GM21576 (cell line): ENCODE measurements around the gene MEGF11.

ENCODE experiments used
- ATAC-seq: cut with Tn5 transposase; IDR thresholded peaks from one replicate; pipeline ENCODE4 v1.9.1; 2021; ENCODE audit warnings: mild to moderate bottlenecking, moderate library complexity; ENCODE audit not compliant: unreplicated experiment

The MEGF11 gene

GRCh38 chr15:66099950-66100671, 153.4 kb downstream of the MEGF11 start:
- no peak for ATAC-seq

DNA sequence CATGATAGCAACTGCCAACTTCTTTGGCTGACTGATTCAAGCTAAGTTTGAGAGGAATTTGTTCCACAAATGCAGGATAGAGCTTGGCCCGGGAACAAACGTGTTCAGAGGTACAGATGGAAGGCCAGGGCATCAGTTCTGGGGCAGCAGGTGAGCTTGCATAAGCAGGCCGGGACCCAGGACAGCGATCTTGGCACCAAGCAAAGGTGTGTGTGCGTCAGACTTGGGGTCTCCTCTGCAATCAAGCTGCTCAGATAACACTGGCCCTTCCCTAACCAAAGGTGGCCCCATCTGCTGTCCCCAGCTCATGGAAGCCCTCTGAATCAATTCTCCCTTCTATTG, 155.6 kb downstream of the MEGF11 start:
- ATAC-seq, result no peak

GRCh38 chr15:66097151-66098021, 156.2 kb downstream of the MEGF11 start:
- no peak for ATAC-seq

GRCh38 chr15:66096688-66097058, 156.9 kb downstream of the MEGF11 start:
- ATAC-seq, result no peak

DNA sequence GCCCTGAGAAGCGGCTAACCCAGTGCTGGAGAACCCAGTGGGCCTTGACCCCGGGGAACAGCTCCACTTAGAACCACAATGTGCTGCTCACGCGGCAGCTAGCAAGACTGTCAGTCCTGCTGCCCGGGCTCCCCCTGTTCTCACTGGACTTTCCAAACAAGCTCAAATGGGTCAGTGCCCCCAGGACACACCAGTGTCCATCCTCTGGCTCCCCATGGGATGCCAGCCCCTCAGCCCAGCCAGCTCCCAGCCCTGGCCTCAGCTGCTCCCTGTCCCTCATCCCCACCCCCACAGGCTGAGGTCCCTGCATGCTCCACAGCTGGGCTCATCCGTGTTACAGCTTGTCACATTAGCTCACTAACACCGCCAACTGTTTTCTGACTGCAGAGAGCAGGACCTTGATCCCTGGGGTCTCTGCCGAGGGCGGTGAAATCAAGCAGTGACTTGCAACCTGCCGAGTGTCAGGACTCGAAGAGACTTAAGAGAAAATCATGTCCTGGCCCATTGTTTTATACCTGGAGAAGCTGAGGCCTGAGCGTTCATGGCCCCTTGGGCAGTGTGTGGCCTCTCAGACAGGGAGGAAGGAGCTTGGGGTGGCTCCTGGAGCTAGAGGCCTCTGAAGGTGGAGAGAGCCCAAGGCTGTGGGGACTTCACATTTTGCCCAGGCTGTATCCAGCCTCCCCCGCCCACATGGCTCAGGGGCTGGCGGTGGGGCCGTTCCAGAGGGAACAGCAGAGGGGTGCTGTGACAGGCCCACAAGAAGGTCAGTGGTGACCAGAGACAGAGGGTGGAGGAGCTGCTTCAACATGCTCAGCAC, 157.5 kb downstream of the MEGF11 start:
- ATAC-seq, result no peak

- ATAC-seq, result no peak
These were observed 159.2 kb downstream of the MEGF11 start for GRCh38 chr15:66094331-66094730.

- ATAC-seq, result no peak
These were observed 161.2 kb downstream of the MEGF11 start for GRCh38 chr15:66092053-66093016.

DNA sequence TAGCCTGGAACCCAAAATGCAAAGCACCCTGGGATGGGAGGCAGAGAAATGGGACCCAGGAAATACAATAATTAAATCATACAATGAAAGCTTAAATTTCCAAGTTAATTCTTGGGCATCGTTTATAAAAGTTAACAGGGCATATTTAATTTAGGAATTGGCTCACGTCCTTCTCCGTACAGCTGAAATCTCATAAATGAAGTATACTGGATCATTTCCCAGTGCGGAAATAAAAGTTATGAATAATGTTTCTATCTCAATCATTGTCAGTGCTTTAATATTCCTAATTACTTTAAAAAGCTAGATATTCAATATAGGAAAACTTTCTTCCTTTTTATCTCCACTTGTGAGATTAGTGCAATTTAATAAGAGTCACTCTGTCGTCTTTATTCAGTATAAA, 164.0 kb downstream of the MEGF11 start:
- no peak for ATAC-seq

- no peak for ATAC-seq
These were observed 164.5 kb downstream of the MEGF11 start for GRCh38 chr15:66089049-66089448.

DNA sequence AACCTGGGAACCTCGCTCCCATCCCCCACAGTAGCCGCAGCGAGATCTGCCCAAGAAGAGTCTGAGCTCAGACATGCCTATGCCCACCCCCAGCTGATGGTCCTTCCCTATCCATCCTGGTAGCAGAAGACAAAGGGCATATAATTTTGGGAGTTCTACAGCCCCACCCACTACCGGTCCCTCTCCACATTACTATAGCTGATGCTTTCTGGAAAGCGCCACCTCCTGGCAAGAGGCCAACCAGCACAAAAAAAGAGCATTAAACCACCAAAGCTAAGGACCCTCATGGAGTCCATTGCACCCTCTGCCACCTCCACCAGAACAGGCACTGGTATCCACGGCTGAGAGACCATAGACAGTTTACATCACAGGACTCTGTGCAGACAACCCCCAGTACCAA, 168.4 kb downstream of the MEGF11 start:
- no peak for ATAC-seq

- ATAC-seq, result no peak
These were observed 168.8 kb downstream of the MEGF11 start for GRCh38 chr15:66084704-66085103.

- no peak for ATAC-seq
These were observed 172.7 kb downstream of the MEGF11 start for GRCh38 chr15:66080717-66081398.

GRCh38 chr15:66078929-66079275, 174.6 kb downstream of the MEGF11 start:
- no peak for ATAC-seq

GRCh38 chr15:66078196-66078928, 175.2 kb downstream of the MEGF11 start:
- no peak for ATAC-seq

- ATAC-seq, result no peak
These were observed 176.3 kb downstream of the MEGF11 start for GRCh38 chr15:66077320-66077663.

DNA sequence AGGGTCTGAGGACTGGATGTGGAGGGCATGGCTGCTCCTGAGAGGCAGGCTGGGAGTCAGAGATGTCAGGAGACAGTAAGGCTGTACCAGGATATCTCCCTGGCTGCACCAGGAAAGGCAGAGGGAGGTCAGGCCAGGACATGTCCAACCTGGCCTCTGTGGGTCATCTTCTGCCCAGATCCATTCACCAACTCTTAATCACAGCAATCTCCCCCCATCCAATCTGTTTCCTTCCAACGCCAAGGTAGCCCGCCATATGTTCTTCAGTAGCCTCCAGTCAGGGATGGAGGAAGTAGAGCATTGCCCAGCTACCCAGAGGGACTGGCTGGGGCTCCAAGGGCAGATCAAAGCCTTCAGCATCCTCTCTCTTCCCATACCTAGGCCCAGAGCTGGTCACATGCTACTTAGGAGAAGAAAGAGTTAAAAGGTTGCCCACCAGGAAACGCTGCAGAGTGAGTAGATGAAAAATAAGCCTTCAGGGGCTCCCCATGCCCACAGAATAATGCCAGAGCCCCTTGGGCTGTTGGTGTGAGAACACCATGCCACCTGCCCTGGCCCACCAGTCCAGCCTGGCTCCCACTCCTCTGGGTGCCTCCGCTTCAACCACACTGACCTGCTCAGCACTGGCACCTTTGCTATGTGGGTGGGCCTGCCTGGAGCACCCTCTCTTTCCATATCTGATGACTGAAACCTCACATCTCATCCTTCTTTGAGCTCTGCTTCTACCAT, 176.8 kb downstream of the MEGF11 start:
- no peak for ATAC-seq

DNA sequence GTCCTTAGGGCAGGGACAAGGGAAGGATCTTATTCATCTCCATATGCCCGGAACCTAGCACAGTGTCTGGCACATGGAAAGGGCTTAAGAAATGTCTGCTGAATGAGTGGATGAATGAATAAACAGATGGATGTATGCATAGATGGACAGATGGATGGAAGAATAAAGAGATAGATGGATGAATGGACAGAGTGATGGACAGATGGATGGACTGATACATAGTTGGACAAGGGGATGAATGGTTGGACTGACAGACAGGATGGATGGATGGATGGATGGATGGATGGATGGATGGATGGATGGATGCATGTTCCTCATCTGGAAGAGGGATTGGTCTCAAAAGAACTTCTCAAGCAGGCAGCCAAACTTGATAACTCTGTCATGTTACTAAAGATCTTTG, 177.6 kb downstream of the MEGF11 start:
- ATAC-seq, result no peak

DNA sequence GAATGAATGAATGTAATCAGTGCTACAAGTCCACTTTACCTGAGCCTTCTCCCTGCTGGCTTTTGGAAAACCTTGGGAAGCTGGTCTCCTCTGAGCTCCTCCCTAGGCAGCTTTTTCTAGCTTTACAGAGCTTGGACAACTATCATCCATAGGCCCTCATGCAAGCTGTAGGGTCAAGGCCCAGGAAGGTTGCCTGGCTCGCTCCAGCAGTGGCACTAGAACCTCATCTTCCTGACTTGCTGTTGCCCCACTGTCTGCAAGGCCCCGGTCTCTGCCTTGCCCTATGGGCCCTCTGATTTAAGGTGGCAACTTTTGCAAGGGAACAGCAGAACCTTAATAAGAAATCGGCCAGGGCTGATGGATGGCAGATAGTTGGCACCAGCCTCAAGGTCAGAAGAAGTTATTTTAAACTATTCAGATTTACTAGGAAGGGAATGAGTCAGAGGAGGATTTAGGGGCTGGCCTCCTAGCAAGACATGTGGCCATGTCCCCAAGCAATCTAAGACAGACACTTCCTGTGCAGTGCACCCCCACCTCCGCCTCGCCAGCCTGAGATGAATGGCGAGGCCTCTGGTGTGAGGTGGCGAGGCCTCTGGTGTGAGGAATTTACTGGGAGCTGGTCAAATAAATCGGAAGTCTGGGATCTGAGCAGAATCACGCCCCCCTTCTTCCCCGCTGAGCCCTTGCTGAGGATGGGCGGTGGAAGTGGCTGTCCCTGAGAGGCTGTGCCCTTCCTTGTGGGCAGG, 180.8 kb downstream of the MEGF11 start:
- no peak for ATAC-seq
